K562 (cell line): ENCODE data around the gene SOX18. TPM values are rescaled to one million over a fixed set of nuclear protein-coding genes. Genes with fewer than 3 reads are reported as not detected.

Source experiments
- ATAC-seq: fragments of 200-7000 bp; cut with Tn5 transposase; 3 replicates; pipeline ENCODE4 v1.9.1; 2020; ENCODE audit warnings: moderate library complexity
- BruUV-seq: library from RNA; stranded (reverse); fragments of 400-500 nt; replicated peaks from 2 replicates; lab custom pipeline; 2021; lab: Mats Ljungman, UMichigan
- CTCF ChIA-PET: fragments of 300-600 bp; formaldehyde crosslinking; extraction: SDS; loops from one replicate; lab custom pipeline; 2021; ENCODE audit warnings: low intra/inter-chr PET ratio; lab: Yijun Ruan, JAX
- POLR2A ChIA-PET: fragments of 300-600, 350-650 bp; sonication (Branson Sonifier 250); formaldehyde crosslinking; extraction: SDS; loops from one replicate; lab custom pipeline; 2021; ENCODE audit warnings: antibody characterized with exemption, inconsistent platforms; lab: Yijun Ruan, JAX
- DNase-seq, 4 experiments: peaks; one replicate each; pipeline versions ENCODE4 v3.0.0 to v3.0.0-alpha.2; 2011 to 2018; ENCODE audit warnings: low spot score in 3 of 4, mixed read lengths in 3 of 4; ENCODE audit errors: extremely low read depth in 1 of 4
- FAIRE-seq: peaks from 2 replicates; lab custom pipeline; 2011; peaks lifted over from hg19 to GRCh38; lab: Jason Lieb, UNC
- H2AFZ ChIP-seq: 2 replicates; pipeline ENCODE4 v1.6.0; 2011; ENCODE audit warnings: low read depth, low read length, control low read depth, inconsistent platforms
- H3K27ac ChIP-seq: fragments of 200-600 bp; 3 replicates; pipeline ENCODE4 v1.8.0; 2011; ENCODE audit warnings: low read depth, mild to moderate bottlenecking, control low read depth, inconsistent platforms, low read length, moderate library complexity, mixed read lengths; ENCODE audit errors: extremely low read depth
- H3K27me3 ChIP-seq, 2 experiments: fragments of 300-600 bp in 1 of 2; 2 replicates in 1 of 2; 3 replicates in 1 of 2; pipeline versions ENCODE4 v1.6.0 to v1.8.0; 2011; ENCODE audit warnings: inconsistent platforms in 2 of 2, low read length in 2 of 2, mild to moderate bottlenecking in 1 of 2, mixed read lengths in 1 of 2, moderate library complexity in 1 of 2; ENCODE audit not compliant: control insufficient read depth in 2 of 2, insufficient read depth in 2 of 2
- H3K36me3 ChIP-seq: fragments of 300-600 bp; 3 replicates; pipeline ENCODE4 v1.8.0; 2011; ENCODE audit warnings: mild to moderate bottlenecking, low read length, inconsistent platforms; ENCODE audit not compliant: control insufficient read depth, insufficient read depth
- H3K4me1 ChIP-seq, 2 experiments: fragments of 200-600 bp in 1 of 2; replicated peaks in 1 of 2; 2 replicates in 1 of 2; 3 replicates in 1 of 2; pipeline versions ENCODE4 v1.5.1 to v1.8.0; 2011; ENCODE audit warnings: inconsistent platforms in 2 of 2, low read length in 2 of 2, mild to moderate bottlenecking in 1 of 2, mixed read lengths in 1 of 2, moderate library complexity in 1 of 2; ENCODE audit not compliant: control insufficient read depth in 2 of 2, insufficient read depth in 2 of 2
- H3K4me2 ChIP-seq: 2 replicates; pipeline ENCODE4 v1.6.1; 2011; ENCODE audit warnings: low read length, control low read depth, inconsistent platforms, mixed read lengths; ENCODE audit not compliant: insufficient read depth
- H3K4me3 ChIP-seq: fragments of 200-600 bp; sonication (generic), shearing (Covaris generic); 2 replicates; pipeline ENCODE4 v1.5.1; 2016; ENCODE audit warnings: control low read depth, inconsistent platforms
- H3K79me2 ChIP-seq: fragments of 200-600 bp; 3 replicates; pipeline ENCODE4 v1.8.0; 2011; ENCODE audit warnings: low read length, inconsistent platforms; ENCODE audit not compliant: control insufficient read depth, insufficient read depth
- H3K9ac ChIP-seq, 2 experiments: 2 replicates each; pipeline versions ENCODE4 v1.6.0 to v1.6.1; 2011; ENCODE audit warnings: low read depth in 2 of 2, low read length in 2 of 2, control low read depth in 1 of 2, inconsistent platforms in 1 of 2, mild to moderate bottlenecking in 1 of 2, mixed read lengths in 1 of 2; ENCODE audit not compliant: insufficient read depth in 1 of 2
- H3K9me1 ChIP-seq: one replicate; pipeline ENCODE4 v1.6.0; 2011; ENCODE audit warnings: inconsistent platforms, mild to moderate bottlenecking, low read length, moderate library complexity; ENCODE audit not compliant: control insufficient read depth, insufficient read depth
- H3K9me3 ChIP-seq: replicated peaks from 2 replicates; pipeline ENCODE4 v1.5.1; 2011; ENCODE audit warnings: low read depth, low read length, inconsistent platforms; ENCODE audit not compliant: control insufficient read depth, insufficient read depth
- H4K20me1 ChIP-seq: replicated peaks from 2 replicates; pipeline ENCODE4 v1.6.1; 2011; ENCODE audit warnings: low read length, inconsistent platforms, mixed read lengths; ENCODE audit not compliant: control insufficient read depth, insufficient read depth
- ATF1 ChIP-seq, 2 experiments: fragments of 450-650 bp in 1 of 2; IDR thresholded peaks; 2 replicates each; pipeline ENCODE4 v1.6.1; 2016; ENCODE audit warnings: missing compliant biosample characterization in 1 of 2, missing genetic modification characterization in 1 of 2
- POLR2G ChIP-seq: fragments of 200-400 bp; formaldehyde crosslinking; IDR thresholded peaks from 2 replicates; pipeline ENCODE4 v1.6.1; 2017; ENCODE audit warnings: low read depth, mild to moderate bottlenecking, antibody characterized with exemption, low read length, moderate library complexity
- RB1 ChIP-seq: fragments of 450-650 bp; IDR thresholded peaks from 2 replicates; pipeline ENCODE4 v1.6.1; 2017; ENCODE audit warnings: low read depth, mild to moderate bottlenecking
- WGBS: fragments of 100-300 bp; shearing (Covaris generic); methylation state at CpG from one replicate; pipeline ENCODE4 v1.1.6; 2016; ENCODE audit warnings: low coverage, mixed read lengths; ENCODE audit not compliant: insufficient coverage; ENCODE audit errors: missing lambda C conversion rate; 5-methylcytosine and 5-hydroxymethylcytosine counted together
- in situ Hi-C: fragments of 300-500 bp; cut with MboI; formaldehyde crosslinking; loops from 4 replicates; pipeline ENCODE4 v1.15.0; 2018; ENCODE audit warnings: inconsistent platforms, mixed read lengths
- intact Hi-C: fragments of 100-400 bp; cut with micrococcal nuclease; formaldehyde crosslinking; loops from 2 replicates; pipeline ENCODE4 v1.14.2; 2022
- polyA plus RNA-seq, 8 experiments: library from polyadenylated mRNA; depleted of rRNA in 4 of 8; stranded (reverse) in 5 of 8; unstranded in 3 of 8; fragments of >200 nt; fragmentation: Nextera tagmentation in 2 of 8; fragmentation: Illumina TruSeq in 1 of 8; extraction: Ambion mirVana in 2 of 8; extraction: Trizol in 1 of 8; gene quantifications; 2 replicates each; pipeline versions ENCODE4 v1.2.1 to v1.2.3, GENCODE V29; 2011 to 2014; ENCODE audit warnings: inconsistent platforms in 1 of 8, missing spikeins in 1 of 8
- total RNA-seq, 7 experiments: library from RNA; depleted of rRNA in 6 of 7; stranded (reverse); fragments of >200 nt in 6 of 7; fragmentation: Illumina TruSeq in 2 of 7; extraction: Trizol in 2 of 7; gene quantifications; 2 replicates each; pipeline versions ENCODE4 v1.2.1 to v1.2.3, GENCODE V29; 2011 to 2021; ENCODE audit warnings: low replicate concordance in 1 of 7

The SOX18 gene
- total and polyA plus RNA-seq, 9 of the 15 experiments (the other 6 are each of a cell fraction or from before 2014, with no cell fraction given) = 0.15 to 19.8 (median 0.33) TPM

DNA sequence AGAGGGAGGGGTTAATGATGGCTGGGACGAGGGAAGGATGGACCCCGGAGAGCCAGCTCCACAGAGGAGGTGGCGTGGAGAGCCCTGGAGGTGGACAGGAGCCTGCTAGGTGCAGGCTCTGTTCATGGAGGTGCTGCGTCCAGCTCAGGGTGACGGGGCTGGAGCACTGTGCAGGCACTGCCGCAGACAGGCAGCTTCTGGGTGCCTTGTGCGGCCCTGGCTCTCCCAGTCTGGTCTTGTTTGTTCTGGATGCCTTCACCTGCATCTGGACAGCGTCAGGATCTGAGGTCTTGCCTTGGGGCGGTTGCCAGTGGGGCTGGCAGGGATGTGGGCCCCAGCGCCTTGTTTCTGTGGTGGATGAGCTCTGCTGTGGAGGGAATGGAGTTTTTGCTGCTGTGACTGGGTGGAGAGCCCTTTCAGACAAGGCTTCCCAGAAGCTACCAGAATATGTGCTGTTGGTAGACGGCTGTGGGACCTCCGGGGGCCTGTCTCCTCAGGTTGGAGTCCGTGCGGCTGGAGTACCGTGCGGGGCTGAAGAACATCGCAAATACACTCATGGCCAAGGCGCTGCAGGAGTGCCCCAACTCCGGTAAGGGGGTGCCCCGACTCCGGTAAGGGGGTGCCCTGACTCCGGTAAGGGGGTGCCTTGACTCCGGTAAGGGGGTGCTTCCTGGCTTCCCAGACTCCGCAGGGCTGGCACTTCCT, 21.3 kb downstream of the SOX18 start:
- FAIRE-seq = no peak
- intact Hi-C loops = no loop called here

DNA sequence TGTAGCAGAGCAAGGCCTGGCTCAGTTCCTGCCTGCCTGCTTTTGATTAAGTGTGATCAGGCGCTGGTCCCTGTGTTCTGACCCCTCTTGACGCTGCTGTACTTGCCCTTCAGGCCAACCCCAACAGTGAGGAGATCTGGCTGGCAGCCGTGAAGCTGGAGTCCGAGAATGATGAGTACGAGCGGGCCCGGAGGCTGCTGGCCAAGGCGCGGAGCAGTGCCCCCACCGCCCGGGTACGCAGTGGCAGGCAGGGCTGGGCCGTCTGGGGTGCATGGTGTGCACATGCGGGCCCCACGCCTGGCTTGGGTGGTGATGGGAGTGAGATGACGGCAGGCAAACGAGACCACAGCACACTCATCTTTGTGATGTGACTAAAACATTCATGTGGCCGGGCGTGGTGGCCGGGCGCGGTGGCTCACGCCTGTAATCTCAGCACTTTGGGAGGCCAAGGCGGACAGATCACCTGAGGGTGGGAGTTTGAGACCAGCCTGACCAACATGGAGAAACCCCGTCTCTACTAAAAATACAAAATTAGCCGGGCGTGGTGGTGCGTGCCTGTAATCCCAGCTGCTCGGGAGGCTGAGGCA, 23.5 kb downstream of the SOX18 start:
- Histone ChIP-seq H3K36me3 (peaks cover 93% of the 10 kb centered on the region; the same call in 2 of the 3 replicates), H4K20me1 (peaks cover 3% of the 10 kb centered on the region; the same call in 1 of the 2 replicates), H3K4me3 (no peak overlapping the region), H3K9ac (no peak overlapping the region), H3K4me1 (peaks cover 0 to 7% of the 10 kb centered on the region in 2 experiments; a peak in 1 of 5 replicates), H3K4me2 (no peak overlapping the region), H2AFZ (no peak overlapping the region), H3K79me2 (no peaks in the 10 kb centered on the region), H3K9me1 (no peaks in the 10 kb centered on the region), H3K27me3 (no peaks in the 10 kb centered on the region), H3K9me3 (no peaks in the 10 kb centered on the region), H3K27ac (no peak overlapping the region)
- ChIA-PET CTCF (no interaction called here), POLR2A (no interaction called here)
- intact Hi-C loops (no loop called here), in situ Hi-C loops (no loop called here)
- 89% methylated on average over 22 of the region's 29 CpGs for WGBS
- no peak for ATAC-seq
- TF ChIP-seq ATF1 (CRISPR knock-in tag; IDR thresholded peaks at IDR 0.05) (no peak), ATF1 (tag; IDR thresholded peaks at IDR 0.05) (no peak), POLR2G (0 out of 2 replicates have a peak, but pooled peaks have one; percentile 14)
- no peak for DNase-seq
- FAIRE-seq = no peak
- no TSS peak for BruUV-seq

More for the DNA sequence above, 21.3 kb downstream of the SOX18 start:
- peak overlapping the region in 1 of 2 experiments; percentile 7; a peak in 1 of 4 replicates for H3K9ac ChIP-seq
- no peaks in the 10 kb centered on the region for H3K79me2 ChIP-seq
- in situ Hi-C loops = no loop called here
- DNase-seq (no peak), ATAC-seq (no peak)
- BruUV-seq = no TSS peak
- peaks cover 93% of the 10 kb centered on the region; the same call in 2 of the 3 replicates for H3K36me3 ChIP-seq
- POLR2A ChIA-PET = interaction anchor here (0.8 kb wide), 1 partner anchor 34 kb away, joined by 3 read pairs; no protein-coding TSS in a partner anchor
- no peaks in the 10 kb centered on the region for H3K9me3 ChIP-seq
- H3K27me3 ChIP-seq = no peaks in the 10 kb centered on the region
- H3K4me1 ChIP-seq = peaks cover 0 to 12% of the 10 kb centered on the region in 2 experiments; a peak in 1 of 5 replicates
- no peaks in the 10 kb centered on the region for H3K9me1 ChIP-seq
- H2AFZ ChIP-seq = no peak overlapping the region
- H3K4me2 ChIP-seq = no peak overlapping the region
- TF ChIP-seq POLR2G (peak; percentile 48; the same call in 1 of the 2 replicates), RB1 (no peak)
- TF ChIP-seq, all 486 proteins: peak for 1
- CTCF ChIA-PET = no interaction called here
- Histone ChIP-seq H3K27ac (no peak overlapping the region), H4K20me1 (no peaks in the 10 kb centered on the region), H3K4me3 (no peak overlapping the region)
- WGBS = 90% methylated on average over 23 of the region's 24 CpGs
